HCT116 (cell line): Measurements from ENCODE around the gene UTP11.

ENCODE experiments used
- EZH2 ChIP-seq: fragments of 200-600 bp; sonication (generic); IDR thresholded peaks from 2 replicates; pipeline ENCODE4 v1.6.1; 2017; ENCODE audit warnings: antibody characterized with exemption, mixed run types
- POLR2A ChIP-seq: IDR thresholded peaks from 2 replicates; pipeline ENCODE4 v1.7.0; 2011; ENCODE audit warnings: borderline replicate concordance; ENCODE audit not compliant: insufficient read depth, insufficient read length; ENCODE audit errors: extremely low read depth
- POLR2AphosphoS5 ChIP-seq: IDR thresholded peaks from 2 replicates; pipeline ENCODE4 v1.6.1; 2011; ENCODE audit warnings: mild to moderate bottlenecking, low read depth, low read length, moderate library complexity
- RAD21 ChIP-seq: IDR thresholded peaks from 2 replicates; pipeline ENCODE4 v1.6.1; 2012; ENCODE audit warnings: low read depth, mild to moderate bottlenecking
- TCF7L2 ChIP-seq: IDR thresholded peaks from 2 replicates; pipeline ENCODE4 v1.7.0; 2011; ENCODE audit warnings: borderline replicate concordance, inconsistent platforms; ENCODE audit not compliant: insufficient read depth, insufficient read length; ENCODE audit errors: extremely low read depth
- TF ChIP-seq, protein P1 (sequence below), 3 experiments: fragments of 200-600 bp in 1 of 3; sonication (generic) in 1 of 3; IDR thresholded peaks in 2 of 3; conservative IDR thresholded peaks in 1 of 3; 2 replicates each; pipeline ENCODE4 v1.5.1; 2012 to 2017; ENCODE audit warnings: low read depth in 2 of 3, low read length in 2 of 3, antibody characterized with exemption in 1 of 3, borderline replicate concordance in 1 of 3, control low read depth in 1 of 3, mild to moderate bottlenecking in 1 of 3, mixed read lengths in 1 of 3, mixed run types in 1 of 3, moderate library complexity in 1 of 3; ENCODE audit not compliant: insufficient read depth in 1 of 3
- TF ChIP-seq, protein P2 (sequence below): IDR thresholded peaks from 2 replicates; pipeline ENCODE4 v1.6.1; 2012

DNA sequence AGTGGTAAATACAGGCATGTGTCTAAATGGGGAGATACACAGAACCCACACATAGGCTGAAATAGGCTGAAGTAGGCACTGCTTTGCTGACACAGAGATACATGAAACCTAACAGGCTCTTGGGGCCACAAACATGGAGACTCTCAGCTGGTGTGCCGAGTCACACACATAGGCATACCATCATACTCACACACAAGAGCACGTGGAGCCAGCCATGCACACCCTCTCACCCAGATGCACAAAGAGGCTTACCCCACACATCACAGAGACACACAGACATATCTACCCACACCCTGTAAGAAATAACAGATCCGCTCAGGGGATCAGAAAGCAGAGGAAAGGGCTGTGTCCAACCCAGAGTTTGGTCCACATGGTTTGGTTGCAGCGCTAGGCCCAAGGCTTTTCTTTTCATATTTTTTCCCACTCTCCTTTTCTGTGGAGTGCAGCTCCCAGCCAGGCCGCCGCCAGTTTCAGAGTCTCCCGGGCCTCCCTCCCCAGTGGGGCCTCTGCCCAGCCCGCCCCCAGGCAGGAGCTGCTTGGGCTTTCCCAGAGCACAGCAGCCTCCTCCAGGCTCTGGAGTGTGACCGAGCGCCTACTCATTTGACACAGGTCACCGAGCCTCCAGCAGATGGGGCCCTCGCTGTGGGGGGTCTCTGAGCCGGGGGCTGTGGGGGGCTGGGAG is 38.0 kb downstream of the UTP11 start:
- TF ChIP-seq EZH2 (no peak), POLR2A (no peak), TCF7L2 (no peak), POLR2AphosphoS5 (no peak), RAD21 (no peak)
- TF ChIP-seq, protein P1, sequence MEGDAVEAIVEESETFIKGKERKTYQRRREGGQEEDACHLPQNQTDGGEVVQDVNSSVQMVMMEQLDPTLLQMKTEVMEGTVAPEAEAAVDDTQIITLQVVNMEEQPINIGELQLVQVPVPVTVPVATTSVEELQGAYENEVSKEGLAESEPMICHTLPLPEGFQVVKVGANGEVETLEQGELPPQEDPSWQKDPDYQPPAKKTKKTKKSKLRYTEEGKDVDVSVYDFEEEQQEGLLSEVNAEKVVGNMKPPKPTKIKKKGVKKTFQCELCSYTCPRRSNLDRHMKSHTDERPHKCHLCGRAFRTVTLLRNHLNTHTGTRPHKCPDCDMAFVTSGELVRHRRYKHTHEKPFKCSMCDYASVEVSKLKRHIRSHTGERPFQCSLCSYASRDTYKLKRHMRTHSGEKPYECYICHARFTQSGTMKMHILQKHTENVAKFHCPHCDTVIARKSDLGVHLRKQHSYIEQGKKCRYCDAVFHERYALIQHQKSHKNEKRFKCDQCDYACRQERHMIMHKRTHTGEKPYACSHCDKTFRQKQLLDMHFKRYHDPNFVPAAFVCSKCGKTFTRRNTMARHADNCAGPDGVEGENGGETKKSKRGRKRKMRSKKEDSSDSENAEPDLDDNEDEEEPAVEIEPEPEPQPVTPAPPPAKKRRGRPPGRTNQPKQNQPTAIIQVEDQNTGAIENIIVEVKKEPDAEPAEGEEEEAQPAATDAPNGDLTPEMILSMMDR (IDR thresholded peaks at IDR 0.05 in 2 of 3, conservative IDR thresholded peaks at IDR 0.05 in 1 of 3; ENCODE audit: borderline replicate concordance in 1 of 3, insufficient read depth in 1 of 3, low read depth in 2 of 3, low read length in 2 of 3) = no peak
- TF ChIP-seq, protein P2, sequence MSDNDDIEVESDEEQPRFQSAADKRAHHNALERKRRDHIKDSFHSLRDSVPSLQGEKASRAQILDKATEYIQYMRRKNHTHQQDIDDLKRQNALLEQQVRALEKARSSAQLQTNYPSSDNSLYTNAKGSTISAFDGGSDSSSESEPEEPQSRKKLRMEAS = no peak
